IPS-18a (cell line): ENCODE results near the gene LY86.

Experiments used
- H3K27ac ChIP-seq: one replicate; pipeline ENCODE4 v1.5.1; 2013; ENCODE audit warnings: low read length
- H3K27me3 ChIP-seq: one replicate; pipeline ENCODE4 v1.6.1; 2013; ENCODE audit warnings: mild to moderate bottlenecking, low read length; ENCODE audit not compliant: control insufficient read depth, insufficient read depth
- H3K36me3 ChIP-seq: one replicate; pipeline ENCODE4 v1.6.1; 2013; ENCODE audit warnings: low read depth, low read length; ENCODE audit not compliant: control insufficient read depth
- H3K4me1 ChIP-seq: one replicate; pipeline ENCODE4 v1.6.1; 2013; ENCODE audit warnings: low read depth, low read length; ENCODE audit not compliant: control insufficient read depth
- H3K4me3 ChIP-seq: one replicate; pipeline ENCODE4 v1.5.1; 2013; ENCODE audit warnings: low read length
- H3K9ac ChIP-seq: one replicate; pipeline ENCODE4 v1.6.1; 2013; ENCODE audit warnings: mild to moderate bottlenecking, low read length, moderate library complexity
- H3K9me3 ChIP-seq: one replicate; pipeline ENCODE4 v1.6.1; 2013; ENCODE audit warnings: low read depth, low read length; ENCODE audit not compliant: control insufficient read depth

The LY86 gene

GRCh38 chr6:6588064-6588923 is at the start of gene LY86:
TSS of gene LY86 (plus strand) at chr6:6588720. CDS start at chr6:6588735, 15 bp downstream.
- H3K9ac ChIP-seq: no peak within 1 kb of the TSS
- H3K36me3 ChIP-seq: no peaks in the 10 kb centered on the region
- no peak within 1 kb of the TSS for H3K27ac ChIP-seq
- no peaks in the 10 kb centered on the region for H3K4me1 ChIP-seq
- H3K4me3 ChIP-seq: no peak within 1 kb of the TSS
- no peaks in the 10 kb centered on the region for H3K27me3 ChIP-seq
- H3K9me3 ChIP-seq: no peaks in the 10 kb centered on the region

- Histone ChIP-seq H3K36me3 (no peaks in the 10 kb centered on the region), H3K9me3 (no peaks in the 10 kb centered on the region), H3K27me3 (no peaks in the 10 kb centered on the region), H3K4me3 (no peak overlapping the region), H3K27ac (no peak overlapping the region), H3K4me1 (peaks cover 8% of the 10 kb centered on the region), H3K9ac (no peak overlapping the region)
Measured at GRCh38 chr6:6539036-6539435, 49.5 kb upstream of the LY86 start.

DNA sequence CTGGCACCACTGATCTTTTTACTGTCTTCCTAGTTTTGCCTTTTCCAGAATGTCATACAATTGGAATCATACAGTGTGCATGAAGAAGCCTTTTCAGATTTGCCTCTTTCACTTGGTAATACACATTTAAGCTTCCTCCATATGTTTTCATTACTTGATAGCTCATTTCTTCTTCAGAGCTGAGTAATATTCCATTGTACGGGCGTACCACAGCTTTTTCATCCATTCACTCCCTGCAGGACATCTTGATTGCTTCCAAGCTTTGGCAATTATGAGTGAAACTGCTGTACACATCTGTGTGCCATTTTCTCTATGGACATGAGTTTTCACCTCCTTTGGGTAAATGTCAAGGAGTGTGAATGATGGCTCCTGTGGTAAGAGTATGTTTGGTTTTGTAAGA is 46.2 kb upstream of the LY86 start:
- no peak overlapping the region for H3K9ac ChIP-seq
- H3K9me3 ChIP-seq: no peaks in the 10 kb centered on the region
- no peak overlapping the region for H3K4me3 ChIP-seq
- H3K36me3 ChIP-seq: no peaks in the 10 kb centered on the region
- peaks cover 20% of the 10 kb centered on the region for H3K27me3 ChIP-seq
- peaks cover 11% of the 10 kb centered on the region for H3K4me1 ChIP-seq
- no peak overlapping the region for H3K27ac ChIP-seq

- Histone ChIP-seq H3K36me3 (no peaks in the 10 kb centered on the region), H3K27me3 (peaks cover 20% of the 10 kb centered on the region), H3K9me3 (no peaks in the 10 kb centered on the region), H3K4me3 (no peak overlapping the region), H3K27ac (no peak overlapping the region), H3K9ac (no peak overlapping the region), H3K4me1 (peaks cover 9% of the 10 kb centered on the region)
Measured at GRCh38 chr6:6543181-6543879, 45.2 kb upstream of the LY86 start.

DNA sequence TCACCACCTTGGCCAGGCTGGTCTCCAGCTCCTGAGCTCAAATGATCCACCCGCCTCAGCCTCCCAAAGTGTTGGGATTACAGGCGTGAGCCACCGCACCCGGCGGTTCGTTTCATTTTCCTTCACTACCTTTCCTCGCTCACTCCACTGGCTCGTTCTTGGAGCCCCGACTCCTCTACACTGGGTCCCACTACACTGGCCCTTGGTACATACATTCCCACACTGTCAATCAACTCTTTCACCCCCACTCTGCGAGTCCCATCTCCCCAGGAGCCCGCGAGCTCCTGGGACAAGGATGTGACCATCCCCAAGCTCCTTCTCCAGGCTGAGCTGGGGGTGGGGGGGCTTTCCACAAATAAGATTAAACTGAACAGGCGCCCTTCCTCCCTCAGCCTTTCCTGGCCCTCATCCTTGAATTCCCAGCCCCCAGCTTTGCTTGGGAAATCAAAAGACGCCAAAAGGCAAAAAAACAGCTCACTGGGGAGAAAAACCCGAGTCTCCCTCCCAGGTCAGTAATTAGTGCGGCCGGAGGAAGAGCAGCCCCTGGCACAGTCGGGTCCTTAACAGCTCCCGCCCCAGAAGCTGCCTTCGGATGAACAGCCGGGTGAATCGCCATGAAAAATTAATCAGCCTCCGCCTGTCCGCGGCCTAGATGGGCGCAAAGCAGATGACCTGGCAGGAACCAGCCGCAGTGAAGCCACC is 42.8 kb upstream of the LY86 start:
- H3K27me3 ChIP-seq: peaks cover 20% of the 10 kb centered on the region
- peak overlapping the region; percentile 67 for H3K4me3 ChIP-seq
- H3K27ac ChIP-seq: no peak overlapping the region
- H3K4me1 ChIP-seq: peaks cover 5% of the 10 kb centered on the region
- H3K9me3 ChIP-seq: no peaks in the 10 kb centered on the region
- no peaks in the 10 kb centered on the region for H3K36me3 ChIP-seq
- peak overlapping the region; percentile 61 for H3K9ac ChIP-seq

DNA sequence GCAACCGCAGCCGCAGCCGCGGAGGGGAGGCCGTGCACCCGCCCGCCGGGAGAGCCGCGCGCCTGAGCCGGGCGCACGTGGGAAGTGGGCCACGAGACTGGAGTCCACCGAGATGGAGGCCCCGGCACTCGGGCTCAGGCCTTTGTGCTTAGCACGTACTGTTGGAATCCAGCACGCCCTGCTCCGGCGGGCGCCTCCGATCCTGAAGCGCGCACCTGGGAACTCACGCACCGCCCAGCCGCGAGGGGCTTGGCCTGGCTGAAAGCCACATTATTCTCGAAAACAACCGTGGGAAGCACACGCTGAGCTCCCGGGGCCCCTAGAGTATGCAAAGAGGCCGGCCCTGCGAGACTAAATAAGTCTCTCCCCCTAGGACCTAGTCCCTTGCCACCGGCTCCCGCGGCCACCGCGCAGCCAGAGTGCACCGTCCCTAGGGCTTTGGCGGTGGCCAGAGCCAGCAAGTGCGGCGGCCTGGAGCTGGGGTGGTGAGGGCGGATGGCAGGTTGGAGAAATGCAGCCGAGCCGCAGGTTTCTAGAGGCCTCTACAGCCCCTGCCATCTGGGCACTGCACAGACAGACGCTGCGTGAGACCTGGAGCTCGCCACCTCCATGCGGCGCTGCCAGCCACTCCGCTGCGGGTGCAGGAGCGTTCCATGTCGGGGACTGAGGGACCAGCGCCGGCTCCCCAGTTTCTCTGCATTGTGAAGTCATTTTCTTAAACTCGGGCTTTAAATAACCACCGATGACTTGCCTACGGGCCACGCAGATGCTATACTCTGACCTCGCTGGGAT is 42.0 kb upstream of the LY86 start:
- peak overlapping the region; percentile 67 for H3K4me3 ChIP-seq
- peaks cover 5% of the 10 kb centered on the region for H3K4me1 ChIP-seq
- H3K27me3 ChIP-seq: peaks cover 20% of the 10 kb centered on the region
- H3K9me3 ChIP-seq: no peaks in the 10 kb centered on the region
- no peak overlapping the region for H3K27ac ChIP-seq
- H3K9ac ChIP-seq: peak overlapping the region; percentile 61
- H3K36me3 ChIP-seq: no peaks in the 10 kb centered on the region

DNA sequence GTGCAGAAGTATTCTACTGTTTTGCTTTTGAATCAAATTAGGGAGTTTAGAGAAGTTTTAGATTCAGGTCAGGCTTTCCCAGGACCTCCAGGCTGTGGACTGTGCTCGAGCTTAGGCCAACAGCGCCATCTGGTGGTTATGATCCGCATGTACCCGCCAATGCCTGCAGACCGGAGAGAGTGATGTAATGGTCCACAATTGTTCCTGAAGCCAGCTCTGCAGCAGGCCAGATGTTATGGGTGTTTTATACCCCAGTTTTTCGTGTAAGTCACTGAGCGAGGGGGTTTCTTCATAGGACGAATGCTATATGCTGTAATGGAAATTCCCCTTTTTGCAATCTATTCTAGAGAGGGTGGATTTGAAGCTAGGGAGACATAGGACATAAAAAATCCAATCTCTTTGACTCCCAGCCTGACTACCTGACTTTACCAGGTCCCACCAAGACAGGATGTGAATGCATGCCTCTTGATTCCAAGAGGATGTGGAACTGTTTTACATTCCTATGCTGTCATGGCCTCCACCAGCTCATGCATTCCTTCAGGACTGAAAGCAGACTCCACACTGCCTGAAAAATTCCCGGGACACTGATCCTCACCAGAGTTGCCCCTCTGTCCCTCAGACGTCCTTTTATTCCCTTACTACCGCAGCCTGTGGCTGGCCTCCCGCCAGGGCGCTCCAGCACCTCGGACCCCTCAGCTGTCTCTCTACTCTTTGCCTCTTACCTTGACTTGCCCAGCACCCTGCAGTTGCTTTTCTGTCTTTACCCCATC is 41.2 kb upstream of the LY86 start:
- peaks cover 5% of the 10 kb centered on the region for H3K4me1 ChIP-seq
- H3K9me3 ChIP-seq: no peaks in the 10 kb centered on the region
- H3K36me3 ChIP-seq: no peaks in the 10 kb centered on the region
- peaks cover 20% of the 10 kb centered on the region for H3K27me3 ChIP-seq
- peak overlapping the region; percentile 67 for H3K4me3 ChIP-seq
- no peak overlapping the region for H3K27ac ChIP-seq
- H3K9ac ChIP-seq: peak overlapping the region; percentile 61

DNA sequence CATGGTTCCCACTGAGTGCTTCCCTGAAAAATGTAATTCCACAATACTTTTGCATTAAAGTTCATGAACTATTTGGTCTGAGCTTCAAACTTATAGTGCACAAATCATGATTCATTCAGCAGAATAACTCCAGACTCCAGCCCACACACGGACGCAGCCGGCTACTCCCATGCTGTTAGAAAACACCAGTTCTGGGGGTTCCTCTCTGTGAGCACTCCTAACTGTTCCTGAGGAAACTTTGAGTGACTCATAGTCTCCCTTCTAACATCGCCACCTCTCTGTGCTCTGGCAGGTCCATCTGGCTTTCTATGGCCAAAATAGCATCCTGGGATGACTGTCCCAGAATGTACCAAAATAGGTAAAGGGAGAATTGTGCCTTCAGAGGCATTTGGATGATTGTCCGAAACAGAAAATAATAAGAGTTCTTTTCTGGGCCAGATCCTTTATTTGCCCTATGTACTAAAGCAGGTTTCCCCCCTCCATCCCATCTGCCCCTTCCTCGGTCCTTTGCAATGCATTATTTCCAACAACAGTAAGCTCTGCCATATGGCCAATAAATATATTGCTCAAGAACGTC is 32.3 kb upstream of the LY86 start:
- H3K27ac ChIP-seq: no peak overlapping the region
- no peaks in the 10 kb centered on the region for H3K27me3 ChIP-seq
- H3K4me1 ChIP-seq: no peaks in the 10 kb centered on the region
- no peaks in the 10 kb centered on the region for H3K36me3 ChIP-seq
- H3K9me3 ChIP-seq: no peaks in the 10 kb centered on the region
- H3K9ac ChIP-seq: no peak overlapping the region
- no peak overlapping the region for H3K4me3 ChIP-seq

DNA sequence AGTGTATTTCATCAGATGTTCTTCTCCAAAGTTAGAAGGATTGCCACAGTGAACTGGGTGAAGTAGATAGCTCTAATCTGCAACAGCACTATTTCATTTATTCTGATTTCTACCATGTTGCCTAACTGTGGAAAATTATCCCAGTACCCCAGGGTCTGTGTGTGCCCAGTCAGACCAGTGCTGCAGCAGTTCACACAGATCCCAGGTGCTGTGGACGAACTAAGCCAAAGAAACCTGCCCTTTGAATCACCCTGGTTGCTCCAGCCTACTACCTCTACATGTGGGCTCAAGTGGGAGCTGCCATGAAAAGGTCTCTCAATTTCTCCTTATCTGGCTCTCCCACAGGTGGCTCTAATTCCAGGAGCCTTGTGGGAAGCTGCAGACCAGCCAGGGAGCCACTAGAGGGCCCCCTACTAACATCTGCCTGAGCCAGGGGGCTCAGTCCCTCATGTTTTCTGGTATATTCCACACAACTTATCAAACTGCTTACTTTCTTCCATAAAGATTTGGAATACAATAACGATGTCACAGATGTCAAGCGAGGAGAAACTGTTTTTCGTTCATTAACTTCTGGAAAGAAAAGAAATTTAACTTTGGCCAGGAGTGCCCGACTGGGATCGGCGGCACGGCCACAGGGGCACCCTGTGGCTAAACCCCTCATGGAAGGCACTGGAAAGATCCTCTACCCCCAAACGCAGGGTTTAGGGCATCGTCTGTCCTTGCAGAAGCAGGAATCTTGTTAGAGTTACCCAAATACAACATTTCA is 31.6 kb upstream of the LY86 start:
- Histone ChIP-seq H3K9ac (no peak overlapping the region), H3K36me3 (no peaks in the 10 kb centered on the region), H3K27ac (no peak overlapping the region), H3K27me3 (no peaks in the 10 kb centered on the region), H3K4me1 (no peaks in the 10 kb centered on the region), H3K4me3 (no peak overlapping the region), H3K9me3 (no peaks in the 10 kb centered on the region)

GRCh38 chr6:6557504-6557839 is 31.0 kb upstream of the LY86 start:
- Histone ChIP-seq H3K9ac (no peak overlapping the region), H3K4me1 (no peaks in the 10 kb centered on the region), H3K27ac (no peak overlapping the region), H3K27me3 (no peaks in the 10 kb centered on the region), H3K9me3 (no peaks in the 10 kb centered on the region), H3K4me3 (no peak overlapping the region), H3K36me3 (no peaks in the 10 kb centered on the region)
